ENCODE measurements around the gene IL19.

DNA sequence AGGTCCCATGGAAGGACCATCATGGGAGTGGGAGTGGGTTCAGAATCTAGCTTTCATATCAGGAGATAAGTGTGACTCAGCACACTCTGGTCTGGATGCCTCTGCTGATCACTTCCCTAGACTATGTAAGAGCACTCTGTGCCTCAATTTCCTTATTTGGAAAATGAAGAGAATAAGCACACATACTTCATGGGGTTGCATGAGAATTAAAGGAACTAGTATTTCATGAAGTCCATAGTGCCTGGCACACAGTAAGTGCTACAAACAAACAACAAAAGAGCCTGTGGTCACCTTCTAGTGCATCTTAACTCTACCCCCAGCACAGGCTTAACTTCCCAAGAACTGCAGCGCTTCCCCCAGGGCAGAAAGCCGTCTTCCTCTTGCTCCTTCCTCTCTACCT, 85.3 kb downstream of the IL19 start:
- no peak for TF ChIP-seq CTCF (IDR thresholded peaks at IDR 0.05; ENCODE audit: low read depth, low read length)
- no peak for TF ChIP-seq EZH2phosphoT487 (IDR thresholded peaks at IDR 0.05; ENCODE audit: low read depth)
